KMS-11 (cell line): ENCODE measurements around the gene KIAA1586.
"Not testable (repeated sequence)": the region's sequence is repeated elsewhere in the genome, so short reads cannot be mapped to it uniquely, and the experiment has no call there.

Source experiments
- H2AFZ ChIP-seq: fragments of 200-600 bp; sonication (generic); 2 replicates; pipeline ENCODE4 v1.6.1; 2016; ENCODE audit warnings: antibody characterized with exemption, mixed run types, low read depth
- H3K27ac ChIP-seq: fragments of 200-600 bp; sonication (generic); 2 replicates; pipeline ENCODE4 v1.6.1; 2016; ENCODE audit warnings: mild to moderate bottlenecking, mixed run types
- H3K27me3 ChIP-seq: fragments of 200-600 bp; sonication (generic); 2 replicates; pipeline ENCODE4 v1.6.1; 2017; ENCODE audit warnings: mild to moderate bottlenecking, low read depth, mixed run types, moderate library complexity; ENCODE audit not compliant: insufficient read depth
- H3K36me3 ChIP-seq: fragments of 200-600 bp; sonication (generic); 2 replicates; pipeline ENCODE4 v1.6.1; 2017; ENCODE audit warnings: mild to moderate bottlenecking, mixed run types; ENCODE audit not compliant: insufficient read depth
- H3K4me1 ChIP-seq: fragments of 200-600 bp; sonication (generic); 2 replicates; pipeline ENCODE4 v1.6.1; 2016; ENCODE audit warnings: mild to moderate bottlenecking, low read depth, mixed run types; ENCODE audit not compliant: poor library complexity, severe bottlenecking
- H3K4me2 ChIP-seq: fragments of 200-600 bp; sonication (generic); 2 replicates; pipeline ENCODE4 v1.7.0; 2016; ENCODE audit warnings: mild to moderate bottlenecking, mixed run types
- H3K4me3 ChIP-seq: fragments of 200-600 bp; sonication (generic); IDR thresholded peaks from 2 replicates; pipeline ENCODE4 v1.6.1; 2017; ENCODE audit warnings: low read depth, low read length, mixed read lengths; ENCODE audit not compliant: insufficient read depth
- H3K79me2 ChIP-seq: fragments of 200-600 bp; sonication (generic); 2 replicates; pipeline ENCODE4 v1.6.1; 2016; ENCODE audit warnings: low read depth, mixed run types; ENCODE audit not compliant: insufficient read depth
- H3K9ac ChIP-seq: fragments of 200-600 bp; sonication (generic); 2 replicates; pipeline ENCODE4 v1.6.1; 2016; ENCODE audit warnings: mild to moderate bottlenecking, mixed run types
- H4K20me1 ChIP-seq: fragments of 200-600 bp; sonication (generic); 2 replicates; pipeline ENCODE4 v1.6.1; 2016; ENCODE audit warnings: mild to moderate bottlenecking, mixed run types; ENCODE audit not compliant: insufficient read depth
- TF ChIP-seq, protein P1 (sequence below): fragments of 200-600 bp; sonication (generic); conservative IDR thresholded peaks from 2 replicates; pipeline ENCODE4 v1.6.1; 2017; ENCODE audit warnings: low read depth, mild to moderate bottlenecking, antibody characterized with exemption, low read length, moderate library complexity, mixed read lengths

The KIAA1586 gene

DNA sequence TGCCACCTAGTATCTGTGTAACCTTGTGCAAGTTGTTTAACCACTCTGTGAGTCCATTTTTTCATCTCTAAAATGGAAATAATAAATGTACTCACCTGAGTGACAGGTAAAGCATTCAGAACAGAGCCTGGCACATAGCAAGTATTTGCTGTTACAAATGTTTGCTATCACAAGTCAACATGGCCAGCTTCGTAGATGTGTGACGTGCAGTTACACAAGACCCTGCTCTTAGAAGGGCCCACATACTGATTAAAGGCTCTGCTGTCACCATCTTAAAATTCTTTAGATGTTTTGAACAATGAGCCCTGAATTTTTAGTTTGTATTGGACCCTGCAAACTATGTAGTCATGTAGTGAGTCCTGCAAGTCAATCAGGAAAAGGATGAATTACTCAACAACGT lies 40.4 kb upstream of the KIAA1586 start:
- H3K4me1 ChIP-seq, result peaks cover 13% of the 10 kb centered on the region
- H3K4me2 ChIP-seq, result no peak overlapping the region
- no peaks in the 10 kb centered on the region for H4K20me1 ChIP-seq
- no peak overlapping the region for H3K9ac ChIP-seq
- no peaks in the 10 kb centered on the region for H3K27me3 ChIP-seq
- no peak overlapping the region for H3K27ac ChIP-seq
- H3K4me3 ChIP-seq, result no peak overlapping the region
- H3K79me2 ChIP-seq, result no peaks in the 10 kb centered on the region
- no peak overlapping the region for H2AFZ ChIP-seq
- H3K36me3 ChIP-seq, result no peaks in the 10 kb centered on the region
- TF ChIP-seq, protein P1, sequence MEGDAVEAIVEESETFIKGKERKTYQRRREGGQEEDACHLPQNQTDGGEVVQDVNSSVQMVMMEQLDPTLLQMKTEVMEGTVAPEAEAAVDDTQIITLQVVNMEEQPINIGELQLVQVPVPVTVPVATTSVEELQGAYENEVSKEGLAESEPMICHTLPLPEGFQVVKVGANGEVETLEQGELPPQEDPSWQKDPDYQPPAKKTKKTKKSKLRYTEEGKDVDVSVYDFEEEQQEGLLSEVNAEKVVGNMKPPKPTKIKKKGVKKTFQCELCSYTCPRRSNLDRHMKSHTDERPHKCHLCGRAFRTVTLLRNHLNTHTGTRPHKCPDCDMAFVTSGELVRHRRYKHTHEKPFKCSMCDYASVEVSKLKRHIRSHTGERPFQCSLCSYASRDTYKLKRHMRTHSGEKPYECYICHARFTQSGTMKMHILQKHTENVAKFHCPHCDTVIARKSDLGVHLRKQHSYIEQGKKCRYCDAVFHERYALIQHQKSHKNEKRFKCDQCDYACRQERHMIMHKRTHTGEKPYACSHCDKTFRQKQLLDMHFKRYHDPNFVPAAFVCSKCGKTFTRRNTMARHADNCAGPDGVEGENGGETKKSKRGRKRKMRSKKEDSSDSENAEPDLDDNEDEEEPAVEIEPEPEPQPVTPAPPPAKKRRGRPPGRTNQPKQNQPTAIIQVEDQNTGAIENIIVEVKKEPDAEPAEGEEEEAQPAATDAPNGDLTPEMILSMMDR, result no peak

DNA sequence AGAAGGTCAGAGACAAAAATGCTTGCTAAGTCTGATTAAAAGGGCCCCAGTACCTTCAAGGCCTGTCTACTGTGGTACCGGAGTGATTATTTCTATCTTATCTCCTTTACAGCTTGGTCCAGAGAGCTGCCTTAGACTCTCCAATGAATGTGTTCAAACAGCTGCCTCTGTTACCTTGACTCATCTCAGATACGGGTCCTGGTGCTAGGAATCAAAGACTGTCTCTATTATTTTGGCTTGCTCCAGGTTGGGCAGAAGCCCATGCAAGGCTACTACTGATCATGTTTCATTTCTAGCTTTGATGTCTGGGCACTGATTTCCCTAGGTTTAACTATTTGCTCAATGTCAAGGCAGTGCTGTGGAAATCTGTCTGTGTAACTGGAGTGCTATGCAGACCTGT lies 38.4 kb upstream of the KIAA1586 start:
- H3K9ac ChIP-seq, H3K4me3 ChIP-seq, H3K27me3 ChIP-seq, H4K20me1 ChIP-seq, H3K79me2 ChIP-seq, H2AFZ ChIP-seq, H3K36me3 ChIP-seq, H3K27ac ChIP-seq, H3K4me1 ChIP-seq, H3K4me2 ChIP-seq: not testable (repeated sequence)

DNA sequence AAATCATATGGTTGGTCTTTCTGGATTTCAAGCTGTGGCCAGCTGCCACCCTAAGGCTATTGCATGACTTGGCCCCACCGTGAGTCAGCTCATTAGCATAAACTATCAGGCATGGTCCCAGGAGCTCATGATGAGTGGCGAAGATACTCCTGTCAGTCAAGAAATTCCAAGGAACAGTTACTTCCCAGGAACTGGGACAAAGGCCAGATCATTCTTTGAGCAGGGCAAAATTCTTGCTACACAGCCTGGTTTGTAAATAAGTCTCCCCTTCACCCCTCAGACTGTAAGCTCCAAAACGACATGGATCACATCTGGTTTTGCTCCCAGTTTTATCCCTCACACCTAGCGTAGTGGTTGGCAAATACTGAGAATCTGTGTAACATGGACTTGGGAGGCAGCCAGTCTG lies 33.0 kb upstream of the KIAA1586 start:
- TF ChIP-seq, protein P1, result no peak
- Histone ChIP-seq H3K4me2 (no peak overlapping the region), H3K9ac (no peak overlapping the region)

DNA sequence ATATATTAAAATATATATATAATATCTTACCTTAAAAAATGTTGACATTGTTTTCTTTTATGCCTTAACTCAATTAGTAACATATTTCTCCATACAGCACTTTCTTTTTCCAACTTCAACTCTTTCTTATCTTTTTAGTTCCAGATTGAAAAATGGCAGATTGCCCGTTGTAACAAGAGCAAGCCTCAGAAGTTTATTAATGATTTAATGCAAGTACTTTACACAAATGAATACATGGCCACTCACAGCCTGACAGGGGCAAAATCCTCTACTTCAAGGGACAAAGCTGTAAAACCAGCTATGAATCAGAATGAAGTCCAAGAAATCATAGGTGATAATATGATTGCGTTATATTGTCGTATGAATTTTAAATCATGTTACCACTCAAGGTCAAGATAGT lies 29.4 kb upstream of the KIAA1586 start:
- no peaks in the 10 kb centered on the region for H4K20me1 ChIP-seq
- no peak overlapping the region for H3K27ac ChIP-seq
- TF ChIP-seq, protein P1, result no peak
- H3K4me1 ChIP-seq, result peaks cover 9% of the 10 kb centered on the region
- no peak overlapping the region for H3K9ac ChIP-seq
- H3K27me3 ChIP-seq, result no peaks in the 10 kb centered on the region
- no peaks in the 10 kb centered on the region for H3K36me3 ChIP-seq
- no peak overlapping the region for H3K4me3 ChIP-seq
- no peak overlapping the region for H3K4me2 ChIP-seq
- H2AFZ ChIP-seq, result no peak overlapping the region
- H3K79me2 ChIP-seq, result no peaks in the 10 kb centered on the region

More for the DNA sequence above, 33.0 kb upstream of the KIAA1586 start:
- Histone ChIP-seq H3K27me3 (no peaks in the 10 kb centered on the region), H4K20me1 (no peaks in the 10 kb centered on the region), H3K27ac (no peak overlapping the region), H3K4me1 (peaks cover 5% of the 10 kb centered on the region), H3K79me2 (no peaks in the 10 kb centered on the region), H3K4me3 (no peak overlapping the region), H3K36me3 (no peaks in the 10 kb centered on the region), H2AFZ (no peak overlapping the region)

DNA sequence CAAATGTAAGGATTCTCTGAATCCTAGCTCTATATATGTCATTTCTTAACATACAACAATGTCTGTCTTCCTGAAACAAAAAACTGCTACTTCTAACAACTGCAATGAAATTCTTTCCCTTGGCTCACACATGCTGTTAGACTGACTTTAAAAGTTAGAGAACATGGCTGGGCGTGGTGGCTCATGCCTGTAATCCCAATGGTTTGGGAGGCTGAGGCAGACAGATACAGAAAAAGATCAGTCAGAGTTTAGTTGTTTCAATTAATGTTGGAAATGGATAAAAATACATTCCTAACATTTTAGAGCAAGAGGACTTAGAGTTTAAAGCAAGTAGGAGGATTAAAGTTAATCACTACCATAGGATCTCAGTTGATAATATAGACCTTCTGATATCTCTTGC lies 28.7 kb upstream of the KIAA1586 start:
- H3K27ac ChIP-seq, result no peak overlapping the region
- H4K20me1 ChIP-seq, result no peaks in the 10 kb centered on the region
- no peaks in the 10 kb centered on the region for H3K79me2 ChIP-seq
- no peak overlapping the region for H2AFZ ChIP-seq
- no peak overlapping the region for H3K9ac ChIP-seq
- no peaks in the 10 kb centered on the region for H3K36me3 ChIP-seq
- H3K27me3 ChIP-seq, result no peaks in the 10 kb centered on the region
- H3K4me3 ChIP-seq, result no peak overlapping the region
- H3K4me2 ChIP-seq, result no peak overlapping the region
- TF ChIP-seq, protein P1, result no peak
- H3K4me1 ChIP-seq, result peaks cover 9% of the 10 kb centered on the region
